Skin of body (tissue), 3 donors: ENCODE data around the gene DLX4. TPM values are rescaled to one million over a fixed set of nuclear protein-coding genes. Genes with fewer than 3 reads are reported as not detected.

Source experiments
- DNase-seq: peaks from one replicate; lab custom pipeline; 2025; lab: John Stamatoyannopoulos, UW
- small RNA-seq: library from RNA; depleted of rRNA; stranded (forward); fragments of <200 nt; gene quantifications from one replicate; pipeline ENCODE3, GENCODE V24; 2014; ENCODE audit warnings: low replicate concordance
- total RNA-seq: library from RNA; depleted of rRNA; stranded (reverse); fragments of >200 nt; gene quantifications from one replicate; pipeline ENCODE4 v1.2.3, GENCODE V29; 2014

Gene DLX4
- total RNA-seq, 1 donor from 2014 or later, result 2.3 TPM

GRCh38 chr17:50003911-50004310 is 34.9 kb downstream of the DLX4 start:
- no peak for DNase-seq

GRCh38 chr17:50009282-50009681 is 40.3 kb downstream of the DLX4 start:
- DNase-seq, result no peak

GRCh38 chr17:50013079-50013478 is 44.1 kb downstream of the DLX4 start:
- DNase-seq, result no peak

GRCh38 chr17:50014471-50015088 is 45.6 kb downstream of the DLX4 start:
- DNase-seq, result no peak

- no peak for DNase-seq
Observed at GRCh38 chr17:50015146-50015545, 46.2 kb downstream of the DLX4 start.

- no peak for DNase-seq
Observed at GRCh38 chr17:50018909-50019308, 49.9 kb downstream of the DLX4 start.

- DNase-seq, result no peak
Observed at GRCh38 chr17:50020841-50021599, 52.0 kb downstream of the DLX4 start.

GRCh38 chr17:50021681-50022370 is 52.8 kb downstream of the DLX4 start:
- DNase-seq, result no peak

- DNase-seq, result no peak
Observed at GRCh38 chr17:50022463-50023130, 53.6 kb downstream of the DLX4 start.

- no peak for DNase-seq
Observed at GRCh38 chr17:50023520-50023919, 54.5 kb downstream of the DLX4 start.

Small RNA genes within 50 kb of the gene (small RNA-seq; reads per million reads assigned to genes)
- not detected for gene RNU6-1313P

Other genes starting within 250 kb of the DLX4 start
- 4.9 TPM for gene FAM117A, start 205.1 kb upstream of the DLX4 start, total RNA-seq
- 35.6 TPM for gene KAT7, start 180.5 kb upstream of the DLX4 start, total RNA-seq
- gene TAC4, start 121.1 kb upstream of the DLX4 start, total RNA-seq, result not detected
- gene DLX3, start 26.0 kb downstream of the DLX4 start, total RNA-seq, result 20.3 TPM
- gene ITGA3, start 86.9 kb downstream of the DLX4 start, total RNA-seq, result 37.2 TPM
- 10.3 TPM for gene PDK2, start 126.2 kb downstream of the DLX4 start, total RNA-seq
- gene SAMD14, start 161.0 kb downstream of the DLX4 start, total RNA-seq, result 1.4 TPM
- 19.7 TPM for gene PPP1R9B, start 181.5 kb downstream of the DLX4 start, total RNA-seq
- 14.6 TPM for gene SGCA, start 196.8 kb downstream of the DLX4 start, total RNA-seq
- gene COL1A1, start 232.4 kb downstream of the DLX4 start, total RNA-seq, result 5,022 TPM